Left ventricle myocardium inferior (tissue), 1 donor: ENCODE data around the gene DHRS1. TPM values are rescaled to one million over a fixed set of nuclear protein-coding genes. Genes with fewer than 3 reads are reported as not detected.
A peak's percentile ranks its signal among the peaks of the same experiment; 100 is the strongest.

Experiments
- DNase-seq: peaks from one replicate; pipeline ENCODE4 v3.0.0-alpha.2; 2020
- H3K27ac ChIP-seq: fragments of 200-600 bp; replicated peaks from 2 replicates; pipeline ENCODE4 v1.8.0; 2021
- H3K27me3 ChIP-seq: fragments of 200-600 bp; 2 replicates; pipeline ENCODE4 v1.8.0; 2021; ENCODE audit warnings: low read depth
- H3K36me3 ChIP-seq: fragments of 200-600 bp; 2 replicates; pipeline ENCODE4 v1.8.0; 2021
- H3K4me1 ChIP-seq: fragments of 200-600 bp; 2 replicates; pipeline ENCODE4 v1.8.0; 2021
- H3K4me3 ChIP-seq: fragments of 200-600 bp; 2 replicates; pipeline ENCODE4 v1.8.0; 2021; ENCODE audit warnings: mild to moderate bottlenecking, moderate library complexity
- H3K9me3 ChIP-seq: fragments of 200-600 bp; replicated peaks from 2 replicates; pipeline ENCODE4 v1.8.0; 2021
- intact Hi-C: fragments of 100-400 bp; cut with micrococcal nuclease; formaldehyde crosslinking; loops from one replicate; pipeline ENCODE4 v1.11.0; 2022
- total RNA-seq: library from RNA; stranded (reverse); fragmentation: NEBNext Ultra II Directional; extraction: Animal tissue kit (Norgen Biotek cat#: 25700); gene quantifications from one replicate; pipeline ENCODE4 v1.2.1, GENCODE V29; 2021
- TF ChIP-seq, protein P1 (sequence below): fragments of 200-600 bp; IDR thresholded peaks from 2 replicates; pipeline ENCODE4 v1.8.0; 2021; ENCODE audit warnings: antibody characterized with exemption, mild to moderate bottlenecking, borderline replicate concordance
- donor health status: DM: no; HTN: yes; CAD: no; lungs with severe emphysema.

The DHRS1 gene
- total RNA-seq, 1 donor from 2014 or later = 6.9 TPM

DNA sequence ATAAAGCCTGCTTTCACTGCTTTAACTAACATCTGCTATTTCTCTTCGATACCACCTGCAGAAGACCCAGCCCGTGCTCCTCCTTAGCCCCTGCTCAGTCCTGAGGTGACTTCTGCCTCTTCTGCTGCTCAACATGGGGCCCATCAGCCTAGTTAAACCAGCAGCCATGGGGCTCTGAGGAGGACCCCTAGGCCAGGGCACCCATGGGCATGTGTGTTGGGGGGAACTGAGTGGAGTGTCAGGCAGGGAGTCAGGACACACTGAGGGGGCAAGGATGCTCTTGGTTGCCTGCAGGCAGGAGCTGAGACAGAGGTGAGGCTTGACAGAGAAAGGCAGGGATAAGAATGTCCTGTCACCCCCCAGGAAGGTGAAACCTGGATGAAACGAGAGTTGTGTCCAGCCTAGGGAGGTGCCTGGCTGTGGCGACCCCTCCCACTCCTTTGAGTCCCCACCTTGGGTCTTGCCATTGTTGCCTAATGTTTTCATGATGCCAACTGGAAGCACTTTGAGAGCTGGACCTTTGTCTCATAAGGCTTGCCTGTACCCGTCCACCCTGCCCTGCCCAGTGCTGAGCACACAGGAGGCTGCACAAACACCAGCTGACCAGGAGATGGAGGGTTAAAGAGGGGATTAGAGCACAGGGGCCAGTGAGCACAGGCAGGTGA, 15.7 kb downstream of the DHRS1 start:
- H3K4me1 ChIP-seq = peaks cover 26% of the 10 kb centered on the region
- H3K9me3 ChIP-seq = no peaks in the 10 kb centered on the region
- no peak for DNase-seq
- H3K27me3 ChIP-seq = no peaks in the 10 kb centered on the region
- TF ChIP-seq, protein P1, sequence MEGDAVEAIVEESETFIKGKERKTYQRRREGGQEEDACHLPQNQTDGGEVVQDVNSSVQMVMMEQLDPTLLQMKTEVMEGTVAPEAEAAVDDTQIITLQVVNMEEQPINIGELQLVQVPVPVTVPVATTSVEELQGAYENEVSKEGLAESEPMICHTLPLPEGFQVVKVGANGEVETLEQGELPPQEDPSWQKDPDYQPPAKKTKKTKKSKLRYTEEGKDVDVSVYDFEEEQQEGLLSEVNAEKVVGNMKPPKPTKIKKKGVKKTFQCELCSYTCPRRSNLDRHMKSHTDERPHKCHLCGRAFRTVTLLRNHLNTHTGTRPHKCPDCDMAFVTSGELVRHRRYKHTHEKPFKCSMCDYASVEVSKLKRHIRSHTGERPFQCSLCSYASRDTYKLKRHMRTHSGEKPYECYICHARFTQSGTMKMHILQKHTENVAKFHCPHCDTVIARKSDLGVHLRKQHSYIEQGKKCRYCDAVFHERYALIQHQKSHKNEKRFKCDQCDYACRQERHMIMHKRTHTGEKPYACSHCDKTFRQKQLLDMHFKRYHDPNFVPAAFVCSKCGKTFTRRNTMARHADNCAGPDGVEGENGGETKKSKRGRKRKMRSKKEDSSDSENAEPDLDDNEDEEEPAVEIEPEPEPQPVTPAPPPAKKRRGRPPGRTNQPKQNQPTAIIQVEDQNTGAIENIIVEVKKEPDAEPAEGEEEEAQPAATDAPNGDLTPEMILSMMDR = no peak
- no peak overlapping the region for H3K27ac ChIP-seq
- H3K36me3 ChIP-seq = no peaks in the 10 kb centered on the region
- intact Hi-C loops = no loop called here
- no peak overlapping the region for H3K4me3 ChIP-seq

DNA sequence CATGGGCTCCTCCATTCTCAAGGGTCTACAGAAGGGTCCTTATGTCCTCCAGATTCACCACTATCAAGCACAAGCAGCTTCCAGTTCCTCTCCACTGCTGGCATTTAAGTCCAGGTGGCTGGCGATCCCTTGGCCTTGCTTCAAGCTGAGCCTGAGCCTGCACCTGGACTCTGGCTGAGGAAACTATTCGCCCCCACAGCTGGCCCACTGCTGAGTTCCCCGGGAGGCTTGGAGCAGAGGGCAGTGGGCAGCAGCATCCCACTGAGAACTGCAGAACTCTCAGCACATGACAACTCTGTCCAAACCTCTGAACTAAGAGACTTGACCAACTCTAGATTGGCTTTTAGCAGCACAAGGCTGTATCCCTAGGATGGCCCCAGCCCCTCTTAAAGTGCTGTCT, 16.8 kb downstream of the DHRS1 start:
- Histone ChIP-seq H3K9me3 (no peaks in the 10 kb centered on the region), H3K4me1 (peaks cover 33% of the 10 kb centered on the region), H3K27ac (no peak overlapping the region), H3K36me3 (no peaks in the 10 kb centered on the region), H3K27me3 (no peaks in the 10 kb centered on the region), H3K4me3 (no peak overlapping the region)
- intact Hi-C loops = no loop called here
- no peak for DNase-seq
- TF ChIP-seq, protein P1 = no peak

DNA sequence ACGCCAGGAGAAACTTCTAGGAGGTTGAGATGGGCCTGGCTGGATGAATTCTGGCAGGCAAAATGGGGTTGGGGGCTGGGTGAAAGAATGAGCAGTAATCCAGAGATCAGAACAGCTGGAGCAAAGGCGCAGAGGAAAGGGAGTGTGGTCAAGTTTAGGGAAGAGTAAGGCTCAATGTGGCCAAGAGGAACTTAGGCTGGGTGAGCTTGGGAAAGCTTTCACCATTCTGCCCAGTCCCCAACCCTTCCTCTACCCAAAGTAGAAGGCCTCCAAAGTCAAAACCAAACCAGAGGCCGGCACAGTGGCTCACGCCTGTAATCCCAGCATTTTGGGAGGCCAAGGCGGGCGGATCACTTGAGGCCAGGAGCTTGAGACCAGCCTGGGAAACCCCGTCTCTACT, 17.9 kb downstream of the DHRS1 start:
- no peak overlapping the region for H3K27ac ChIP-seq
- H3K4me1 ChIP-seq = peaks cover 33% of the 10 kb centered on the region
- TF ChIP-seq, protein P1 = no peak
- DNase-seq = no peak
- H3K4me3 ChIP-seq = no peak overlapping the region
- no peaks in the 10 kb centered on the region for H3K27me3 ChIP-seq
- no peaks in the 10 kb centered on the region for H3K9me3 ChIP-seq
- H3K36me3 ChIP-seq = no peaks in the 10 kb centered on the region
- intact Hi-C loops = no loop called here

DNA sequence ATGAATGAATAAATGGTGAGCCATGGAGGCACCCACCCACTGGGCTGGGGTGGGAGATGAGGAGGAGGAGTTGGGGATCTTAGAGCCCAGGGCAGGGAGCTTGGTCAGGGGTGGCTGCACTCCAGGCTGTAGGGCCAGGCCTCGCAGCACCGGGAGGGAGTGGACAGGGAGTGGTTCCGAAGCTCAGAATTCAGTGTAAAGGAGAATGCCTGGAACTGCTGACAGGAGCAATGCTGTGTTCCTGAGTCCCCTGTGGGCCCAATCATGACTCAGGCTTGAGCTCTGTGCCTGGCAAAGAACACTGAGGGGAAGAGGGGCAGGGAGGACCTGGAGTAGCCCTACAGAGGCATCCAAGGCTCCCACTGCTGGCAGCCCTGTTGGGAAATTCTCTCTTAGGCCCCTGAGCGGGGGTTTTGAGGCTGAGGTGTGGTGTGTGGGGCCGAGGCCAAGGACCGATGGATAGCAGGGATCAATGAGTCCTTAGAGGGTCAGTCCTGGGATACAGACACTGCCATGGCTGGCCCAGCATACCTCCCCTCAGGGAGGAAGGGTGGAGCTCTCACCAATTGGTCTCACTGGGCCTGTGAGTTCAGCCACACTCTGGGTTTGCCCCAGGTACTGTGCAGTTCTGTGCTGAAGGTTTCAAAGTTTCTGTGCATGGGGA, 18.7 kb downstream of the DHRS1 start:
- H3K4me3 ChIP-seq = no peak overlapping the region
- intact Hi-C loops = no loop called here
- TF ChIP-seq, protein P1 = no peak
- H3K9me3 ChIP-seq = no peaks in the 10 kb centered on the region
- H3K27ac ChIP-seq = peak overlapping the region; percentile 81
- peaks cover 33% of the 10 kb centered on the region for H3K4me1 ChIP-seq
- H3K36me3 ChIP-seq = no peaks in the 10 kb centered on the region
- no peak for DNase-seq
- no peaks in the 10 kb centered on the region for H3K27me3 ChIP-seq

DNA sequence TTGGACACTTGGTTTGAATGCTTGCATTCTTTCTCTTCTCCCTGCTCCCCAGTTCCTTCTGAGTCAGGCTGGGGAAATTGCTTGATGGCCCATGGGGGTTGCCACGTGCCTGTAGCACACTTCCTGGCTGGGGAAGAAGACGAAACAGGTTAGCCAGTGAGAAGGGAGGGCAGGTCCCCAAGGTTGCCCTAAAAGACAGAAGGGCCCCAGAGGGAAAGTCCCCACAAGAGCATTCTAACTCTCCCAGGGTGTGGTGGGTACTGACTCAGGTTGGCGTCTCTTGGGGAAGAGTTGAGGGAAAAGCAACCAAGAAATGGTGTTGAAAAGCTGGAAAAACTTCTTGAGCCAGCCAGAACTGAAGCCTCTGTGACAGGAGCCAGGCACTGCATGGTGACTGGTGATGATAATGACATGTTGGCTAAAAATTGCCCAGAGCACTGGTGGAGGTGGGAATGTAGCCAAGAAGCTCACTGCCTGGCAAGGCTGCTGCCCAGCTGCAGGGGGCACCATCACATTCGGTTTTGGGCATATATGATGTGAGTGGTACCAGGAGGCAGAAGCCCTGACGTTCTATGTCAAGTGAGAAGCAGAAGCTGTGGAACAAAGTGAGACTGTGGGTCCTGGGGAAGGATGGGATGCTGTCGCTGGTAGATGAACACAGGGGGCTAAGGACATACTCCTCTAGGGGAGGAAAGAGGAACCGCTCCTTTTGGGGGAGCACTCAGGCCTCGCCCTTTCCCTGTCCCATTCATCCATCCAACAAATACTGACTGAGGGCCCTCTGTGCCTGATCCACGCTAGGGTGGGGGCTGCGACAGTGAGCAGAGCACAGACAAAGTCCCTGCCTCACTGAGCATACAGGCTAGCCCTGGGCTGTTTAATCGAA, 20.0 kb downstream of the DHRS1 start:
- H3K27ac ChIP-seq = peak overlapping the region; percentile 81

More for the DNA sequence above, 20.0 kb downstream of the DHRS1 start:
- Histone ChIP-seq H3K36me3 (no peaks in the 10 kb centered on the region), H3K4me1 (peaks cover 34% of the 10 kb centered on the region), H3K9me3 (no peaks in the 10 kb centered on the region), H3K4me3 (no peak overlapping the region), H3K27me3 (no peaks in the 10 kb centered on the region)
- TF ChIP-seq, protein P1 = peak; percentile 62
- intact Hi-C loops = no loop called here
- peak; percentile 48 for DNase-seq
